Left ventricle myocardium superior (tissue), 1 donor: Measurements from ENCODE around the gene WDR13. TPM values are rescaled to one million over a fixed set of nuclear protein-coding genes. Genes with fewer than 3 reads are reported as not detected.

Source experiments
- ATAC-seq: fragments of 200-7000 bp; cut with Tn5 transposase; one replicate; pipeline ENCODE4 v1.9.1; 2020; ENCODE audit warnings: mild to moderate bottlenecking, moderate library complexity
- DNase-seq: peaks from one replicate; pipeline ENCODE4 v3.0.0-alpha.2; 2020
- intact Hi-C: fragments of 100-400 bp; cut with micrococcal nuclease; formaldehyde crosslinking; loops from one replicate; pipeline ENCODE4 v1.11.0; 2022
- total RNA-seq: library from RNA; stranded (reverse); fragmentation: NEBNext Ultra II Directional; extraction: Animal tissue kit (Norgen Biotek cat#: 25700); gene quantifications from one replicate; pipeline ENCODE4 v1.2.1, GENCODE V29; 2021
- donor health status: DM: no; HTN: yes; CAD: no; lungs with severe emphysema.

The WDR13 gene
- total RNA-seq, 1 donor from 2014 or later: 164 TPM

DNA sequence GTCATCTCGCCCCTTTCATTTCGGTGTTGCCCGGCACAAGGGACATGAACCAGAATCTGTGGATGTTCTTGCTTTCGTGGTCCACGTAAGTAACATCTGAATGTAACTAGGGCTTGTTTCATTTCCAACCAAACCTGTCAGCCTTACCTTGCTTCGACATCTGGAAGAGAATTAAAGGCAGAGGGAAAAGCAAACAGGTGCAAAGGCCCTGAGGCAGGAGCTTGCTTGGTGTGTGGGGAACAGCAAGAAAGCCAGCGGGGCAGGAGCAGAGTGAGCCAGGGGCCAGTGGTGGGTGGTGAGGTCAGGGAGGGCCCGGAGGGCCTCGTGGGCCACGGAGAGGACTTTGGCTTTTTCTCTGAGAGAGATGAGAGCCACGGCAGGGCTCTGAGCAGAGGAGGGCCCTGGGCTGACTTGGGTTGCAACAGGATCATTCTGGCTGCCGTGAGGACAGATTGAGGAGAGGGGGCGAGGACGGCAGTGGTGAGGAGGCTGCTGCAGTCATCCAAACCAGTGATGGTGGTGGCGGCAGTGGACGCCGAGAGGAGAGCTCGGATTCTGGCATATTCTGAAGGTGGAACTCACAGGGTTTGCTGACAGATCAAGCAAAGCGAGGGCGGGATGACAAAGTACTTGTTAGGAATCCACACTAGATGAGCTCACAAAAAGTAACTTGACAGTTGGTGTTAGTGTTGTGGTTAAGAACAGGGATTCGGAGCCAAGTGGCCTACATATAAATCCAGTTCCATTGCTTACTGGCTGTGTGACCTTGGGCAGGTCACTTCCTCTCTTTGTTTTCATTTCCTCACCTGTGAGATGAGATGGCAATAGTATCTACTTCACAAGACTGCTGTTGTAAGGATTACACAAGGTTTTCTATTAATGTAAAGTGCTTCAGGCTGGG lies 6.8 kb upstream of the WDR13 start:
- intact Hi-C loops: no loop called here
- ATAC-seq: no peak
- no peak for DNase-seq

DNA sequence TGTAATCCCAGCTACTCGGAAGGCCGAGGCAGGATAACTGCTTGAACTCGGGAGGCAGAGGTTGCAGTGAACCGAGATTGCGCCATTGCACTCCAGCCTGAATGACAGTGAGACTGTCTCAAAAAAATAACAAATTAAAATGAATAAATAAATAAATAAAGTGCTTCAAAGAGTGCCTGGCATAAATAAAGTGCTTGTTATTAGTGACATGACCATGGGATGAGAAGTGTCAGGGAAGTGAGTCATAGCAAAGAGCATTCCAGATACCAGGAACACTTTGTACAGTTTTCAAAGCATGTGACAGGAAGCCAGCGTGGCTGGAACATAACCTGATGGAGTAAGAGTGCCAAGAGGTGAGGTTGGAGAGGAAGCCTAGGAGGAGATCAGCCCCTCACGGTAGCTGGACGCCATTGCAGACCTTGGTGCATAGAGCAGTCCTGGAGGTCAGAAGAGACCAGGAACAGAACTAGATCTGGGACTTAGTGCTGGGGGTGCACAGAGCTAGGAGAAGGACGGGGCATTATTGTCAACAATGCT lies 6.0 kb upstream of the WDR13 start:
- intact Hi-C loops: no loop called here
- no peak for DNase-seq

DNA sequence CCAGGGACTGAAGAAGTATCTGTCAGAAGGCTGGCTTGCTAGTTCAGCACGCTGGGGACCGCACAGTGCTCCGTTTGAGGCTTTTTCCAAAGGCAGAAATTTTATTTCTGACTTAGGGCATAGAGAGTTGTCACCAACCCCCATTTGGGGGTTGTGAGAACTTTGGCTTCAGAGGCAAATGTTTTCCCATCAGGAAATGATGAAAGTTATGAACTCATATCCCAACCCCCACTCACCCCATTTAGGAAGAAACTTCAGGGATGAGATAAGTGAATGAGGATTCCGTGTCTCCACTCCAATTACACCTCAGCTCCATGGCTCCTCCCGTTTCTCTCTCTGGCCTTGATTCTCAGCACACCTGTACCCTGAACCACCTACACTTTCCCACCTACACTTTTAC lies 4.3 kb upstream of the WDR13 start:
- ATAC-seq (no peak), DNase-seq (no peak)
- intact Hi-C loops: no loop called here

More for the DNA sequence above, 6.0 kb upstream of the WDR13 start:
- peak; percentile 90 for ATAC-seq

DNA sequence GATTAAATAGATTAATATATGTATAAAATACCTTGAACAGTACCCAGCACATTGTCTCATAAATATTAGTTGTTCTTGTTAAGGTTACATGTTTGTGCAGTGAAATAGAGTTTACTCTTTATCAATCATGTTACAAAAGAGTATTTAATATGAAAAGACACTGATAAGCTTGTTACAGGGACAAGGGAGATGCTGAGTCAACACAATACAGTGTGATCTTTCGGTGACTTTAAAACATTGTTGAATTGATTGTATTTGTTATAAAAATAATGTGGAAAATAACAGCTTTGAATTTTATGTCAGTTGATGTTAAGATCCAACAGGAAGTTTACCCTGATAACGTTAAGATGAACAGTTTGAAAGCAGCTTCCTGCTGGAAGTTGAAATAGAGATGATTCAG lies 1.4 kb upstream of the WDR13 start:
- no peak for DNase-seq
- intact Hi-C loops: no loop called here
- no peak for ATAC-seq

DNA sequence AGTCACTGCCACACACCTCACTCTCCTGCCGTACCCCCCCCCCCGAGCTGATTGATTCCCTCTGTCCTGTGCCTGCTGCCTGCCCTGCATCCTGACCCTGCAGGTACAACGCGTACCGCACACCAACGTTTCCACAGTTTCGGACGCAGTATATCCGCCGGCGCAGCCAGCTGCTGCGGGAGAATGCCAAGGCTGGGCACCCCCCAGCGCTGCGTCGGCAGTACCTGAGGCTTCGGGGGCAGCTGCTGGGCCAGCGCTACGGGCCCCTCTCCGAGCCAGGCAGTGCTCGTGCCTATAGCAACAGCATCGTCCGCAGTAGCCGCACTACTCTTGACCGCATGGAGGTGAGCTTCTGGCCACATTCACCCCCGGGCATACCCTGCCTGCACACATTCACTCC lies 1.3 kb downstream of the WDR13 start:
- ATAC-seq (no peak), DNase-seq (no peak)
- intact Hi-C loops: no loop called here

DNA sequence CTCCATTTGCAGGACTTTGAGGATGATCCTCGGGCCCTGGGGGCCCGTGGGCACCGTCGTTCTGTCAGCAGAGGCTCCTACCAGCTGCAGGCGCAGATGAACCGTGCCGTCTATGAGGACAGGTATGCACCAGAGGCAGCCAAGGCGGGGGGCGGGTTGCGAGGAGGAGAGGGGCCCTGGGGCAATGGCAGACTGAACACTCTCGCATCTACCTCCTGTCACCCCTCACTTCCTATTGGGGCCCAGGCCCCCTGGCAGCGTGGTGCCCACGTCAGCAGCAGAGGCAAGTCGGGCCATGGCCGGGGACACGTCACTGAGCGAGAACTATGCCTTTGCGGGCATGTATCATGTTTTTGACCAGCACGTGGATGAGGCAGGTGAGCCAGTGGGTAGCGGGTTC lies 2.0 kb downstream of the WDR13 start:
- intact Hi-C loops: no loop called here

DNA sequence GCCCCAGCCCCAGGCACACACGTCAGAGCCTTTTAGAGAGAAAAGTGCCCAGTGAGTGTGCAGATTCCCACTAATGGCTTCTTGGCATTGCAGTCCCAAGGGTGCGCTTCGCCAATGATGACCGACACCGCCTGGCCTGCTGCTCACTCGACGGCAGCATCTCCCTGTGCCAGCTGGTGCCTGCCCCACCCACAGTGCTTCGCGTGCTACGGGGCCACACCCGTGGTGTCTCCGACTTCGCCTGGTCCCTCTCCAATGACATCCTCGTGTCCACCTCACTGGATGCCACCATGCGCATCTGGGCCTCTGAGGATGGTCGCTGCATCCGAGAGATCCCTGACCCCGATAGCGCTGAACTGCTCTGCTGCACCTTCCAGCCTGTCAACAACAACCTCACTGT lies 2.9 kb downstream of the WDR13 start:
- ATAC-seq (no peak), DNase-seq (no peak)
- intact Hi-C loops: no loop called here

More for the DNA sequence above, 2.0 kb downstream of the WDR13 start:
- ATAC-seq (no peak), DNase-seq (no peak)

DNA sequence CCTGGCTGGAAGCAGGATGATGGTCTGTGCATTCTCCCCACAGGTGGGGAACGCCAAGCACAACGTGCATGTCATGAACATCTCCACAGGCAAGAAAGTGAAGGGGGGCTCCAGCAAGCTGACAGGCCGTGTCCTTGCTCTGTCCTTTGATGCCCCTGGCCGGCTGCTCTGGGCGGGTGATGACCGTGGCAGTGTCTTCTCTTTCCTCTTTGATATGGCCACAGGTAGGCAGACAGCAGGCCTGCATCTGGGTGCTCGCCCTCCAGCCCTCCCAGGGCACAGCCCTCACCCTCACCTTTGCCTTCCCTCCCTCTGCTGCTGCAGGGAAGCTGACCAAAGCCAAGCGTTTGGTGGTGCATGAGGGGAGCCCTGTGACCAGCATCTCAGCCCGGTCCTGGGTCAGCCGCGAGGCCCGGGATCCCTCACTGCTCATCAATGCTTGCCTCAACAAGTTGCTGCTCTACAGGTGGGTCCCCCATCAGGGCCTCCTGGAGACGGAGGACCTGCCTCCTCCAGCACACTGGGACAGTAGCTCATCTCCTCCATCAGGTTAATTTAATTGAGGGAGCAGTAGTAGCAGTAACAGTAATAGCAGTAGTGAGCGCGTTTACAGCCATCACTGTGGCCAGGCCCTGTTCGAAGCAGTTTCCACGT lies 4.6 kb downstream of the WDR13 start:
- no peak for ATAC-seq
- no peak for DNase-seq
- intact Hi-C loops: no loop called here

DNA sequence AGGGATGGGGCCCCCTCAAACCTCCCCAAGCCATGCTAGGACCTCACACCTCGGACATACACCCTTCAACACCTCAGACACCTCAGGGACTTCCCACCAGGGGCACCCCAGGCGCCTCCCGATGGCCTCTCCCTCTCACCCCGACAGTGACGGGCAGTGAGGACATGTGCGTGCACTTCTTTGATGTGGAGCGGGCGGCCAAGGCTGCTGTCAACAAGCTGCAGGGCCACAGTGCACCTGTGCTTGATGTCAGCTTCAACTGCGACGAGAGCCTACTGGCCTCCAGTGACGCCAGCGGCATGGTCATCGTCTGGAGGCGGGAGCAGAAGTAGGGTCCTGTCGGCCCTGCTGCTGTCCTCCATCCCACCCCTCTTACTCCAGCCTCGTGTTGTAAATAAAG lies 7.4 kb downstream of the WDR13 start:
- no peak for ATAC-seq
- intact Hi-C loops: no loop called here
- DNase-seq: no peak

DNA sequence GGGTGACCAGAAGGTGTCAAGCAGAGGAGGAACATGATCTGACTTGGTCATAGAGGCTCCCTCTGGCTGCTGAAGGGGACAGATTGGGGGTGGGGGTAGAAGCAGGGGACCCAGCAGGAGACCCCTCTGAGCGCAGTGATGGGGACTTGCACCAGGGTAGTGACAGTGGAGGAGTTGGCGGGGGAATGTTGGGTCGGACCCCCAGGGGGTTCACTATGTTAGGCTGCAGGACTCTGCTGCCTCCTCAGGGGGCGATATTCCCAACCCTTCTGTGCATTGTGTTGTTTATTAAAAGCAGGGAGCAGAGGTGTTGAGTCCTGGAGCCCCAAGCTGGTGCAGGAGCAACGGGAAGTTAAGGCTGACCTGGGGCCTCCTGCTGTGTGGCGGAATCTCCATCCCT lies 8.8 kb downstream of the WDR13 start:
- DNase-seq (no peak), ATAC-seq (no peak)
- intact Hi-C loops: no loop called here

DNA sequence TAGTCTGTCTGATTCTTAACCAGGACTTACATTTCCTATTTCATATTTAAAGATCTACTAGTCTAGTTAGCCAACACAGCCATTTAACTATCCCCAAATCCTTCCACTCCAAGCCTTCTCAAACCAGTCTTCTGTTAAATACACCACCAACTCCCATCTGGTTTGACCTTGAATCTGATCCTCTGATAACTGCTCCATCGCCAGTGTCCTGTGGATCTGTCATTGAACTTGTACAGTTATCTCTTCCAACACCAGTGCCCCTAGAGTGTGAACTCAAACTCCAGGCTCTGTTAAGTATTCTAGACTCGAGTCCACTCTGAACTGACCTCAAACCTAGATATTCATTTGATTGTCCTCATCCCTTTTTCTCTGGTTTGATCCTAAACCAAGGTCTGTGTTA lies 14.4 kb downstream of the WDR13 start:
- intact Hi-C loops: no loop called here
- ATAC-seq (no peak), DNase-seq (no peak)

DNA sequence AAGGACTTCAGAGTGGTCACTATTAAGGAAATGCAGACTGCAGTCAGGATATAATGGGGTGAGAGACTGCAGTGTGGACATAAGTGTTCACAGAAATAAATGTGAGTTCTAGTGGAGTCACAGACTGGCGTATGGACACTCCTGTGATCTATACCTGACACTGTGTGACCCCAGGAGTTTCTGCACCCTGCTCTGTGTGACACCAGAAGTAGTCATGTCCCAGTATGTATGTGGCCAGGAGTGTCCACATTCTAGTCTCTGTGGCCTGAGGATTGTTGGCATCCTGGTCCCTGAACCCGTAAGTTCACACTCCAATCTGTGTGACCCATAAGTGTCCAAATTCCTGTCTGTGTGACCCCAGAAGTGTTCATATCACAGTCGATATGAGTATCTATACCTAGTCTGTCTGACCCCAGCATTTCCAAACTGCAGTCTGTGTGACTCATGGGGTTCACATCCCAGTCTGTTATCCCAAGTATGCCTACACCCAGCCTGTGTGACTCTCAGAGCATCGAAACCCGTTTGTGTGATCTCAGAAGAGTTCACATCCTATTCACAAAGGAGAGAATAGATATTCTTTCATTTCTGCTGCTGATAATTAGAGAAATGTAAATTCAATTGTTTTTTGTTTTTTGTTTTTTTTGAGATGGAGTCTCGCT lies 16.3 kb downstream of the WDR13 start:
- ATAC-seq: no peak
- intact Hi-C loops: no loop called here
- no peak for DNase-seq

DNA sequence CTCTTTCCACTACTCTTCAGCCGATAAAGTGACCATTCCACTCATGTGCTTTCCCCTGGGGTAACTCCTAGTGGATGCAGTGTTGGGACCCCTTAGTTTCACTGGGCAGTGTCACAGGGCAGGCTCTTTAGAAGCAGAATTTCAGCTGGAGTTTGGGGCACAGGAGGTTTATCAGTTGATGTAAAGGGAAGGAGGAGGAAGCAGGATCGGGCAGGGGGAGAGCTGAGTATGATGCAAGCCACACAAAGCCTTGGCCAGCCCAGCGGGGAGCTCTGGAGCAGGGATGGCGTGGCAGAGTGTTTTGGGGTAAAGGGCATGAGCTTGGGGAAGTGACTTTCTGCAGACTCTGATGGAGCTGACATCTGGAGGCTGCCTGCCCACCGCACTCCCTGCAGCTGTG lies 19.3 kb downstream of the WDR13 start:
- DNase-seq: no peak
- intact Hi-C loops: no loop called here
- ATAC-seq: no peak

DNA sequence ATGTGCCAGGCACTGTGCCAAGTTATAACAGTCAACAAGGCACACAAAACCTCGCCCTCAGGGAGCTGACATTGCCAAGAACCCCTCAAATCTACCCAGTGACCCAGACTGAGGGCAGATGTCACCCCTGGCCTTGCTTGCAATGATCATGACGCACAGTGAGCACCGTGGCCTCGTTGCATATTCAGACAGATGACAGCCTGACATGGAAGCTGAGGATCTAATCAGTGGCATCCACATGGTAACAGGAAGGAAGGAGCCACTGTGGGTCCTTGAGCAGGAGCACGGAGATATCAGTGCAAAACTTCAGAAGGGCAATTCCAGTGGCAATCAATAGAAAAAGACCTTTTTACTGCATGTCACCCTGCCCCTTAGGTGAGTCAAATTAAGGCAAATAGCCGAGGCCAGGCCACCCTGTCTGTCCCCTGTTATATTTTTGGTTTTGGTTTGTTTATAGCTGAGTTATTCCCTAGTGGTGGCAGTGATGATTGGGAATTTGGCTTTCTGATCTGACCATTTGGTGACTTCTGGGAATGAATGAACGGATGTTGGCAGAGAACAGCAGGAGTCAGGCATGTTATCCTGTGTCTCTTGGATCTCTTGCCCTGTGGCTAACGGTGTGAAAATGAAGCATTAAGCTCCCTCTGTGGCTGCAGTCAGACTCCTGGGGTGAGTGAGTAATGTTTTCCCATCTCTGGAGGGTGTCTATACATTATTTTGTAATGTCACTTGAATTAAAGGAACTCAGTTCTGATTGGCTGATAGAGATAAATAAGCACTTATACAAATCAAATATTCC lies 20.4 kb downstream of the WDR13 start:
- intact Hi-C loops: no loop called here
- ATAC-seq: no peak
- no peak for DNase-seq

DNA sequence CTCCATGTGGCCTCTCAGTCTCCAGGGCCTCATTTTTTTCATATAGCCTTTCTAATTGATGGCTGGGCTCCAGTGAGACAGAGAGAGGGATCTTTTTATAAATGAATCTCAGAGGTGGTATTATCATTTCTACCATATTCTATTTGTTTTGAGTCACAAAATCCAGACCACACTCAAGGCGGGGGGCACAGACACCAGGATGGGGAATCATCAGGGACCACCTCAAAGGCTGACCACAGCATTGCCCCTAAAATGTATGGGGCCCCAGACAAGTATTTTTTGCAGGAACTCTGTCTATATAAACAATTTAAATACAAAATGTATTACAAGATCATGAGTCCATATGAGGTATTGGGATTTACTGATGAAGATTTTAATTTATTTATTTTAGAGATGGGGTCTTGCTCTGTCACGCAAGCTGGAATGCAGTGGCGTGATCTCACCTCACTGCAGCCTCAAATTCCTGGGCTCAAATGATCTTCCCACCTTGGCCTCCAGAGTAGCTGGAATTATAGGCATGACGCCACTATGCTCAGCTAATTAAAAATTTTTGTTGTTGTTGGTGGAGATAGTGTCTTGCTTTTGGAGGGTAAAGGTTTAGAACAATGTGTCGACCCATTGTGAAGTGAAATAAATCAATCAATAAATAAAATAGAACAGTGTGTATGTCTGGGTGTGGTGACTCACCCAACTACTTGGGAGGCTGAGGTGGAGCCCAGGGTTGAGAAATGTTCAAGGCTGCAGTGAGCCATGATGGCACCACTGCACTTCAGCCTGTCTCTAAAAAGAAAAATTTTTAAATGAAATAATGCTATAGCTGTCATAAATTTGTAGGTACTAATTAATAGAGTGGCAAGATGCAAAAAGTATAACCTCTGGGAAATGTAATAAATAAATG lies 29.4 kb downstream of the WDR13 start:
- intact Hi-C loops: no loop called here
- ATAC-seq (no peak), DNase-seq (no peak)

DNA sequence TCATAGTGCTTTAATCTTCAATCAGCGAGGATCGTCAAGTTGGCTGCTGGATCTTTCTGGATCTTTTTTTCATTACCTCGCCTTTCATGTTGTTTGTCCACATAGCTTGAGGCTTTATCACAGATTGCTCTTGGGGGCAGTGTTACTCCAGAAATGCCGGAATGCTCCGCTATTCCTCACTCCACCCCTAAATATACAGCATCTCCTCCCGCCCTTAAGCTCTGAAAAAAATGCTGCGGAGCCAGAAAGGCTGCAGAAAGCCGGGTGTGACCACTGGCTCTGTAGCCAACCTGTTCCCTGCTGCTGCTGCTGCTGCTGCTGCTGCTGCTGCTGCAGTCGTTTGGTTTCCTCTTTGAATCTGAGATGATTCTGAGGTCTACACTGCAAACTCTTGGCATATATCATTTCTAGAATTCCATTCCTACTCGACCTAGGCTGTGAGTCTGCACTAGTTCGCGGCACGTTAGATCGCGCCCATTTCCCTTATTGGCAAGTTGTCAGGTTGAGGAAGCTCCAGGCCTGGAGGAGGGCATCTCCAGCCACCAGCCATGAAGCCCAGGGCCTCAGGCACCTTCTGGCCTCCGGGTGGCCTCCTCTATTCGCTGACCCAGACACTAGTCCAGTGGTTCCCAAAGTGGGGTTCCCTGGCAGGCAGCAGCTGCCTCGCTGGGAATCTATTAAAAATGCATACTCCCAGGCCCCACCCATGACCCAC lies 34.2 kb downstream of the WDR13 start:
- intact Hi-C loops: no loop called here
- peak; percentile 98 for ATAC-seq
- DNase-seq: peak; percentile 49

DNA sequence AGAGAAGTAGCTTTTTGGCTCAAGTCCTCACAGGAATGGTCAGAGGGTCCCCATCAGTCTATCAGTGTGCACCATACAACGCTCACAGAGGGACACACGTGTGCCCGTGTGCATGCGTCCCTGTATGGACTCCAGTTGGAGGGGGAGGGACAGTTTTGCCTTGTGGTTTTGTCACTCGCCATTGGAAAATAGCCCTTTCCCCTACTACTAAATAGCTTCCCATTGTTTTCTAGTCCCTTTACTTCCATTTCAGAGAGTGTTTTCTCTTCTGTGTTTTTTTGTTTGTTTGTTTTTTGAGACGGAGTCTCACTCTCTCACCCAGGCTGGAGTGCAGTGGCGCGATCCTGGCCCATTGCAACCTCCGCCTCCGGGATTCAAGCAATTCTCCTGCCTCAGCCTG lies 34.9 kb downstream of the WDR13 start:
- DNase-seq (no peak), ATAC-seq (no peak)
- intact Hi-C loops: no loop called here

DNA sequence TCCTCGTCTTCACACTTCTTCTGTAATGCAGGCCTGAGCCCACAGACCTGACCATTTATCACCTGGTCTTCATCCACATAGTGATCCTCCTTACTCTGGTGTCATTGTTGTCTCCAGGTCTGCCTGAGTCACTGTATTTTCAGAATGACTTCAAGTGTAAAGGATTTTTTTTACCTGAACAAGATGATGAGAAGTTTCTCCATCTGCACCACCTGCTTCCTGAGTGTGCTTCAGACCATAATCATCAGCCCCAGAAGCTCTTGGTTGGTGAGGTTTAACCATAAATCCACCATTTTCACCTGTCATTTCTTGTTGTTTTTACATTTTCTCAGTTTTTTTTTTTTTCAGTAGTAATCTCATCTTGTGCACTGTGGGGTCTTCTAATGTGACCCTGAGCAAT lies 39.0 kb downstream of the WDR13 start:
- intact Hi-C loops: no loop called here
- no peak for ATAC-seq
- DNase-seq: no peak
